Stimulated activated CD8-positive, alpha-beta memory T cell treated with anti-CD3 and anti-CD28 coated beads, Interleukin-7, amount 100 ng/mL, for 1 hour (primary cell): Measurements from ENCODE around the gene CEND1.
A peak's percentile ranks its signal among the peaks of the same experiment; 100 is the strongest.

Experiments
- DNase-seq, 2 donors: peaks; one replicate each; pipeline ENCODE4 v3.0.0-alpha.2; 2020; ENCODE audit warnings: low read depth in 2 of 2

The CEND1 gene

GRCh38 chr11:777288-778255 lies 12.3 kb downstream of the CEND1 start, which contains the start of gene GATD1:
Gene GATD1, minus strand, starts transcription at chr11:777487. Its CDS starts 25 bp downstream, at chr11:777462.
- peak; percentile 84 to 89 for DNase-seq

GRCh38 chr11:776561-777287 lies 13.2 kb downstream of the CEND1 start:
- DNase-seq = no peak

- no peak for DNase-seq
Observed at GRCh38 chr11:776263-776560, 13.7 kb downstream of the CEND1 start.

- no peak for DNase-seq
Observed at GRCh38 chr11:774873-775592, 14.9 kb downstream of the CEND1 start.

- no peak for DNase-seq
Observed at GRCh38 chr11:773830-774229, 16.1 kb downstream of the CEND1 start.

- no peak for DNase-seq
Observed at GRCh38 chr11:773425-773824, 16.5 kb downstream of the CEND1 start.

GRCh38 chr11:772429-773390 lies 17.2 kb downstream of the CEND1 start:
- DNase-seq = no peak

- no peak for DNase-seq
Observed at GRCh38 chr11:771617-772204, 18.2 kb downstream of the CEND1 start.

- no peak for DNase-seq
Observed at GRCh38 chr11:770642-771616, 19.0 kb downstream of the CEND1 start.

GRCh38 chr11:769887-770641 lies 19.8 kb downstream of the CEND1 start:
- no peak for DNase-seq

GRCh38 chr11:767238-767637 lies 22.7 kb downstream of the CEND1 start:
- DNase-seq = no peak

GRCh38 chr11:766936-767210 lies 23.0 kb downstream of the CEND1 start:
- no peak for DNase-seq

GRCh38 chr11:766106-766935 lies 23.6 kb downstream of the CEND1 start:
- no peak for DNase-seq

- no peak for DNase-seq
Observed at GRCh38 chr11:765802-766091, 24.1 kb downstream of the CEND1 start.

GRCh38 chr11:765025-765801 lies 24.7 kb downstream of the CEND1 start:
- peak; percentile 34 to 47 for DNase-seq

- no peak for DNase-seq
Observed at GRCh38 chr11:764322-765024, 25.4 kb downstream of the CEND1 start.
